GM21447 (cell line): Measurements from ENCODE around the gene NCAM2.

Source experiments
- ATAC-seq: cut with Tn5 transposase; IDR thresholded peaks from one replicate; pipeline ENCODE4 v1.9.1; 2021; ENCODE audit not compliant: unreplicated experiment

The NCAM2 gene

DNA sequence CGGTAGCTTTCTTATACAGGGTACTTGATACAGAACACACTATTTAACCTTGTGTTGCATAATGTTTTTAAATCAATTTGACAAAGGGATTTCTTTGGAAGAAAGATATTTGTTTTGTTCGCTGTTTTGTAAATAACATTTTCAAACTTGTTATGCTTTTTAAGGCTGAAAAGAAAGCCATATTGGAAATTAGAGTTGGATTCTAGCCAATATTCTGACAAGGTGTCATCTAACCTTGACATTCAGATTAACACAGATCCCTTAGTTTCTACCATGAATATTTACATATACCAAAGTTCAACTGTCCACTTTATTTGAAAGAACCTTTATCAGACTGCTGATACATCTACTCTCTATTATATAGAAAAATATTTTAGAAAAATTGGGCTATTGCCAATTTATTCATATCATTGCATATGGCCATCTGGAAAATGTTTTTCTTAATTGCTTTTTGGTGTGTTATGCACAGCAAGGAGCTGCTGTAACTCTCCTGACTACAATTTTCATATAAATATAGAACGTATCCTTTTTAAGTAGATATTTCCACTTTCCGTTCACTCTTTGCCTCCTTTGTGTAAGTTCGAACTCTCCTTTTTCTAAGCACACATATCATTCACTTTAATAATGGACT, 206.3 kb downstream of the NCAM2 start:
- ATAC-seq: no peak

GRCh38 chr21:21205604-21206003, 207.4 kb downstream of the NCAM2 start:
- no peak for ATAC-seq

DNA sequence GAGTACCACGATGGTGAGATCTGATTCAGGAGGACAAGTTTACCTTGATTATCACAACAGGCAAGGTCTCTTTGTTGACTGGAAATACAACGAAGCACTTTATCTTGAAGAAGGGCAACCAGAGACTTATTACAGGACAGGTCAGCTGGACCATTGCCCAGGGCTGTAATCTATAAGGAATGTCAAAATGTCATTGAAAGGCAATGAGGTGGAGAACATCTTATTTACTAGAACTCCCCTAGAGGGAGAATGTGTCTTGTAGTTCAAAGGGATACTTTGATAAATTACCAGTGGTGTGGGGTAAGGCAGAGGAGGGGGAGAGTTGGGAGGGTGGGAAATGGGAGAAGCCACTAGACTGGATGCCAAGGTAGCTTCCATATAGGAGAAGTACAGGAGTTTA, 212.3 kb downstream of the NCAM2 start:
- ATAC-seq: no peak

- no peak for ATAC-seq
These were observed 215.1 kb downstream of the NCAM2 start for GRCh38 chr21:21213297-21213696.

GRCh38 chr21:21216047-21216446, 217.8 kb downstream of the NCAM2 start:
- ATAC-seq: no peak

GRCh38 chr21:21226472-21226871, 228.3 kb downstream of the NCAM2 start:
- ATAC-seq: no peak

DNA sequence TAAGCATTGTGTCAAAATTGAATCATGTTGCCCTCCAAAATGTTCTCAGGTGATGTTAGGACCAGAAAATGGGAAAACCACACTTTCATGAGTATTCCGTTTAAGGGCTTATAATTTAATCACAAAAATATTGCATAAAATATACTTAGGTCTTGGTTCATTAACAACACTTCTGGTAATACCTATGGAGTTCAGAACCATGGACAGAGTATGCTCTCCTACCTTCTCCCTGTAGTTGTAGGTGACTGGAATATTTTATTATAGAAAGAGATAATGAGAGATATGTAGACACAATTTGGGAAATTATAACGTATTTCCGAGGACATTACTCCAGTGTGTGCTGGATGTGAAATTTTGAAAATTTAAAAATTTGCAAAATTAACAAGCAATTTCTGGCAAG, 232.5 kb downstream of the NCAM2 start:
- ATAC-seq: no peak

GRCh38 chr21:21231913-21232312, 233.7 kb downstream of the NCAM2 start:
- no peak for ATAC-seq

DNA sequence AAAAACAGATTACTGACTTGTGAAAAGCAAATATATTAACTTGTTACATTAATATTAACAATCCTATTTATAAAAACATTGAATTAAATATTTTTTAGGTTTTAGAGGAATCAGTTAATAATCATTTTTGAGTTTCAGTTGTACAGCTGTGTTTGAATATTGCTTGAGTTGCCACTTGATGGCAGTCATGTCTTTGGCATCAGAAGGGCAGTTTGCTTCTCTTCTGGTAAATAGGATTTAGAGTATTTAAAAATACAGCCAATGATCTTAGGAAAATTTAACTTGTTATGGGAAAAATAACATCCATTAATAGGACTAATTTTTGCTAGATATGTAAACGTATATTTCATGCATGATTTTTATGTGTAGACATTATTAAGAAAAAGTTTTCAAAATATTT, 234.1 kb downstream of the NCAM2 start:
- ATAC-seq: no peak

GRCh38 chr21:21233051-21233450, 234.8 kb downstream of the NCAM2 start:
- ATAC-seq: no peak

- no peak for ATAC-seq
These were observed 238.8 kb downstream of the NCAM2 start for GRCh38 chr21:21236996-21237395.

- no peak for ATAC-seq
These were observed 240.6 kb downstream of the NCAM2 start for GRCh38 chr21:21238629-21239400.

DNA sequence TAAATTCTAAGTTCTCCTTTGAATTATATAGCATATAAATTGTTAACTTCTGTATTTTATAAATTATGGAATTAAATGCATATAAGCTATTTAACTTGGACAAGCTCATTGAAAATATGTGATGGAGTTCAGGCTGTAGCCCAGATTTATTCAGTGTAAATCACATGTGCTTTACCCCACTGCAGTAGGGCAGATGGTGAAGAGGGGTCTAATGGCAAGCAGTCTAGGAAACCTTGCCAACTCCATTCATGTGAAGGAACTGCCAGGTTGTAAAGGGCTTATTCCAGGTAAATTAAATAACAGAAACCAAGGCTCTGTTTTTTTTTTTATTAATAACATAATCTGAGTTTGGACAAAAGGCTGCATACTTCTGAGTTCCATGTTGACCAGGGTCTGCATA, 243.2 kb downstream of the NCAM2 start:
- ATAC-seq: no peak

DNA sequence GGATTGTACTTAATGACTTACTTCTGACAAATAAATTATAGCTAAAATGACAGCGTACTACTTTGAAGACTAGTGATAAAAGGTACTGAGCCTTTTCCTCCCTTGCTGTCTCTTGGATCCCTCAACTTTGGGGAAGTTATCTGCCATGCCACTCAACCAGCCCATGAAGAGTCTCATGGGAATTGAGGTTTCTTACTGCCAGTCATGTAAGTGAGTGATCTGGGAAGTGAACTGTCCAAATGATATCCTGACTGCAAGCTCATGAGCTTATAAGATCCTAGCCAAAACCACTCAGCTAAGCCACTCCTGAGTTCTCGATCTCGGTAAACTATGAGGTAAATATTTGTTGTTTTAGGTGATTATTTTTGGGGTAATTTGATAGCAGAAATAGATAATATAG, 247.8 kb downstream of the NCAM2 start:
- no peak for ATAC-seq

DNA sequence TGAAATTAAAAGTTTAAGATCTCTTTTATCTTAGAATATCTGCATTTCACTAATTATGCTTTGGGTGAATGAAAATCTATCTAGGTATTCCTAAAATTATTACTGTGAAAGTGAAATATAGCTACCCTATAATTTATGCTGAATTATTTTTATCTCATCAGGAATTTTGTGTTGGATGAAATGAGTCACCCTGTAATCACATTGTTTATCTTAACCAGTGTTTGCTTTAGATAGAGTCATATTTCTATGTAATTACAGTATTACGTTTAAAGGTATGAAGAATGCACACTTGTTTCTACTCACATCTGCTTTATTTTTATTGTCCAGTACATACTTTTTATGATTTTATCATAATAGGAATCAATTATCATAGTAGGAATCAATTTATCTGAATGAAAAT, 249.2 kb downstream of the NCAM2 start:
- ATAC-seq: no peak

- ATAC-seq: no peak
These were observed 263.8 kb downstream of the NCAM2 start for GRCh38 chr21:21262048-21262447.

GRCh38 chr21:21268061-21268471, 269.9 kb downstream of the NCAM2 start:
- no peak for ATAC-seq

- no peak for ATAC-seq
These were observed 270.7 kb downstream of the NCAM2 start for GRCh38 chr21:21268885-21269284.

GRCh38 chr21:21279193-21279901, 281.1 kb downstream of the NCAM2 start:
- no peak for ATAC-seq

DNA sequence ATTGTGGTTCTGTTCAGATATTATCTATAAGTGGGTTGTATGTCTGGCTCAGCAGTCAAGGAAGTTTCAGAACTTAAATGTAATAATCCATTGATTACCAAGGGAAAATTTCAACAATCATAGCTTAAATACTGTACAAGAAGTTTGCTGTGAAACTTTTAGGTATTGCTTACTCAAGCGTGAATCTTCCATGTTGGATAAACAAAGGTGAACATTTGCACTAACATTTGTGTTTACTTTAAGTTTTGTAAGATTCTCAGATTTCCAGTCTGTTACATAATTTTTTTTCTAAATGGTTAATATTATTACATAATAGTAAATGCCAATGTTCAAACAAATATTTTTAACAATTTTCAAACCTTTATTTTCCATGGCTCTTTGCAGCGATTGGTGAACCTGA, 285.6 kb downstream of the NCAM2 start:
- no peak for ATAC-seq

DNA sequence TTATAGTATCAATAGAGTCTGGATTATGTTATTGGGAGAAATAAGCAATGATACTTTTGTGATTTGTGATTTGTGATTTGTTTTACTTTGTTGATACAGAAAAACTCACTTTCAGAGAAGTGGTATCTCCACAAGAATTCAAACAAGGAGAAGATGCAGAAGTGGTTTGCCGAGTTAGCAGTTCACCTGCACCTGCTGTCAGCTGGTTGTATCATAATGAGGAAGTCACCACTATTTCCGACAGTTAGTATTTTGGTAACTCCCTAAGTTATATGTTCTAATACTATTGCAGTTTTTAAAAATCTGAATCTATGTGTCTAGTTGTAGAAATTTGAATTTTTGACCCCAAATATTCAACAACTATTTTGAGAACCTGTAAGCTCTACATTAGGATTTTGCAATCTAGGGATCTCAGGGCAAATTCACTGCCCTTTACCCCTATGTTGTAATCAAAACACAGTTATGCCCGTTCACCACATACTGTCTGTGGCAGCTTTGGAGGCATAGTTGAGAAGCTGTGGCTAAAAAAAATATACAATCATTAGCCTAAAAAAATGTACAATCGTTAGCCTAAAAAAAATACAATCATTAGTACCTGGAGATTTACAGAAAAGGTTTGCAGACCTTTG, 288.1 kb downstream of the NCAM2 start:
- no peak for ATAC-seq

DNA sequence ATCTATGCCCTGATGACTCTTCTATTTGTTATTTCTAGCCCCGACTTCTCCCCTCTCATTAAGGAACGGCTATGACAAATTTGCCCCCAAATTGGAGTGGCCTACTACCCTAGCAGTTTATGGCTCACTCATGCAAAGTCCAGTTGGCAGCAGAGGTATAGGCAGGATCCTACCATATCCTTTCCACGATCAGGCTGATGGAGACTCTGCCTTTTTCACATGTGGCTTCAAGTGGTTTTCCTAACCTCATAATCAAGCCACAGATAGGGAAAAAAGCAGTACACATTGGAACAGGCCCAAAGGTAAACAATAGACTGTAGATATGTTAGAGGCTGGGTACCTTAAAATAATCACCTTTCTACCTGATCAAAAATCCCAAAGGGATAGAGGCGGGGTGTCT, 292.5 kb downstream of the NCAM2 start:
- ATAC-seq: no peak
